ENCODE data around the gene TRIM44.

GRCh38 chr11:35620795-35621194, 41.8 kb upstream of the TRIM44 start:
- TF ChIP-seq CTCF (conservative IDR thresholded peaks at IDR 0.05 in 1 of 2, IDR thresholded peaks at IDR 0.05 in 1 of 2; ENCODE audit: extremely low read depth in 1 of 2, insufficient read depth in 1 of 2, low read depth in 1 of 2, low read length in 2 of 2) (no peak), EZH2 (IDR thresholded peaks at IDR 0.05; ENCODE audit: borderline replicate concordance, low read length) (no peak)
